Neural cell (in vitro differentiated cells): ENCODE results near the gene METTL15. TPM values are rescaled to one million over a fixed set of nuclear protein-coding genes. Genes with fewer than 3 reads are reported as not detected.

Source experiments
- H2AFZ ChIP-seq: fragments of 200-600, 300-800 bp; sonication (generic), shearing (Covaris generic); 2 replicates; pipeline ENCODE4 v1.6.0; 2014; ENCODE audit warnings: low read depth, mild to moderate bottlenecking, antibody characterized with exemption, low read length, moderate library complexity
- H3F3A ChIP-seq: fragments of 200-600 bp; shearing (Covaris generic); 2 replicates; pipeline ENCODE4 v1.6.1; 2016; ENCODE audit warnings: mild to moderate bottlenecking, moderate library complexity, mixed read lengths, antibody characterized with exemption, low read length; ENCODE audit not compliant: insufficient read depth, poor library complexity, severe bottlenecking
- H3K27ac ChIP-seq: fragments of 200-600, 300-800 bp; sonication (generic), shearing (Covaris generic); 2 replicates; pipeline ENCODE4 v1.5.1; 2014; ENCODE audit warnings: mild to moderate bottlenecking, low read length, moderate library complexity
- H3K27me3 ChIP-seq: fragments of 300-800, 200-600 bp; sonication (generic), shearing (Covaris generic); 2 replicates; pipeline ENCODE4 v1.6.0; 2014; ENCODE audit warnings: mild to moderate bottlenecking, low read depth, low read length, moderate library complexity; ENCODE audit not compliant: insufficient read depth
- H3K36me3 ChIP-seq: fragments of 300-800, 200-600 bp; sonication (generic), shearing (Covaris generic); 2 replicates; pipeline ENCODE4 v1.5.1; 2014; ENCODE audit warnings: mild to moderate bottlenecking, antibody characterized with exemption, low read length, moderate library complexity; ENCODE audit not compliant: insufficient read depth
- H3K4me2 ChIP-seq: fragments of 300-800, 200-600 bp; sonication (generic), shearing (Covaris generic); 2 replicates; pipeline ENCODE4 v1.6.0; 2014; ENCODE audit warnings: mild to moderate bottlenecking, low read length
- H3K4me3 ChIP-seq: fragments of 300-800, 200-600 bp; sonication (generic), shearing (Covaris generic); 2 replicates; pipeline ENCODE4 v1.5.1; 2014; ENCODE audit warnings: mild to moderate bottlenecking, low read length, moderate library complexity
- H3K79me2 ChIP-seq: fragments of 200-600 bp; shearing (Covaris generic); replicated peaks from 2 replicates; pipeline ENCODE4 v1.6.0; 2014; ENCODE audit warnings: mild to moderate bottlenecking, low read length, moderate library complexity; ENCODE audit not compliant: insufficient read depth
- H3K9ac ChIP-seq: fragments of 300-800, 200-600 bp; sonication (generic), shearing (Covaris generic); 2 replicates; pipeline ENCODE4 v1.6.1; 2016; ENCODE audit warnings: mild to moderate bottlenecking, low read length, mixed read lengths
- H3K9me2 ChIP-seq: fragments of 200-600 bp; shearing (Covaris generic); 2 replicates; pipeline ENCODE4 v1.6.1; 2016; ENCODE audit warnings: mild to moderate bottlenecking, low read length, mixed read lengths; ENCODE audit not compliant: insufficient read depth
- H3K9me3 ChIP-seq: fragments of 200-600, 300-800 bp; sonication (generic), shearing (Covaris generic); 2 replicates; pipeline ENCODE4 v1.6.1; 2016; ENCODE audit warnings: mild to moderate bottlenecking, mixed run types, low read length, moderate library complexity, mixed read lengths
- H4K20me1 ChIP-seq: fragments of 200-600 bp; shearing (Covaris generic); 2 replicates; pipeline ENCODE4 v1.6.1; 2016; ENCODE audit warnings: mild to moderate bottlenecking, mixed run types; ENCODE audit not compliant: insufficient read depth
- CTCF ChIP-seq: fragments of 450-650 bp; IDR thresholded peaks from 2 replicates; pipeline ENCODE4 v1.5.1; 2014; ENCODE audit warnings: antibody characterized with exemption, mild to moderate bottlenecking, moderate library complexity; ENCODE audit not compliant: poor library complexity, severe bottlenecking
- EP300 ChIP-seq: fragments of 450-650 bp; conservative IDR thresholded peaks from 2 replicates; pipeline ENCODE4 v1.6.1; 2014; ENCODE audit warnings: antibody characterized with exemption, mild to moderate bottlenecking, moderate library complexity; ENCODE audit not compliant: poor library complexity, severe bottlenecking
- EZH2 ChIP-seq: fragments of 200-600, 300-800 bp; shearing (Covaris generic), sonication (generic); IDR thresholded peaks from 2 replicates; pipeline ENCODE4 v1.6.1; 2014; ENCODE audit warnings: antibody characterized with exemption, low read length, borderline replicate concordance, mild to moderate bottlenecking; ENCODE audit not compliant: insufficient read depth, poor library complexity, severe bottlenecking
- MXI1 ChIP-seq: fragments of 450-650 bp; conservative IDR thresholded peaks from 2 replicates; pipeline ENCODE4 v1.6.1; 2014; ENCODE audit warnings: antibody characterized with exemption, mild to moderate bottlenecking; ENCODE audit not compliant: poor library complexity, severe bottlenecking
- POLR2AphosphoS5 ChIP-seq: IDR thresholded peaks from 2 replicates; pipeline ENCODE4 v1.6.1; 2012
- RAD21 ChIP-seq: fragments of 450-650 bp; conservative IDR thresholded peaks from 2 replicates; pipeline ENCODE4 v1.6.1; 2014; ENCODE audit warnings: antibody characterized with exemption, mild to moderate bottlenecking, moderate library complexity
- REST ChIP-seq: IDR thresholded peaks from 2 replicates; pipeline ENCODE4 v1.6.1; 2012; ENCODE audit warnings: borderline replicate concordance
- SMC3 ChIP-seq: fragments of 450-650 bp; conservative IDR thresholded peaks from 2 replicates; pipeline ENCODE4 v1.6.1; 2014; ENCODE audit warnings: antibody characterized with exemption, mild to moderate bottlenecking, moderate library complexity; ENCODE audit not compliant: poor library complexity
- TAF1 ChIP-seq: IDR thresholded peaks from 2 replicates; pipeline ENCODE4 v1.6.1; 2012; ENCODE audit warnings: low read depth
- polyA plus RNA-seq: library from polyadenylated mRNA; depleted of rRNA; stranded (reverse); fragments of >200 nt; gene quantifications from 2 replicates; pipeline ENCODE4 v1.2.3, GENCODE V29; 2014

Gene METTL15
- polyA plus RNA-seq, 1 donor from 2014 or later, result 6.6 TPM

- no peak for TF ChIP-seq EZH2
- TF ChIP-seq REST, result no peak
- TF ChIP-seq EP300, result no peak
- TF ChIP-seq SMC3, result no peak
- TF ChIP-seq POLR2AphosphoS5, result no peak
- no peak for TF ChIP-seq CTCF
- TF ChIP-seq TAF1, result no peak
- no peak for TF ChIP-seq MXI1
- TF ChIP-seq RAD21, result no peak
- Histone ChIP-seq H4K20me1 (no peaks in the 10 kb centered on the region), H3K4me2 (no peak overlapping the region), H3K9ac (no peak overlapping the region), H3F3A (no peaks in the 10 kb centered on the region), H2AFZ (no peak overlapping the region), H3K9me3 (no peaks in the 10 kb centered on the region), H3K4me3 (no peak overlapping the region), H3K79me2 (peaks cover 6% of the 10 kb centered on the region), H3K36me3 (no peaks in the 10 kb centered on the region), H3K27ac (no peak overlapping the region), H3K27me3 (no peaks in the 10 kb centered on the region), H3K9me2 (no peaks in the 10 kb centered on the region)
These were observed 5.9 kb downstream of the METTL15 start for GRCh38 chr11:28114116-28114515.

GRCh38 chr11:28114731-28115130, 6.5 kb downstream of the METTL15 start:
- peaks cover 6% of the 10 kb centered on the region for H3K79me2 ChIP-seq
- no peak for TF ChIP-seq SMC3
- no peak for TF ChIP-seq POLR2AphosphoS5
- no peak for TF ChIP-seq CTCF
- no peak for TF ChIP-seq RAD21
- no peaks in the 10 kb centered on the region for H3K9me2 ChIP-seq
- no peak overlapping the region for H2AFZ ChIP-seq
- H3K9ac ChIP-seq, result no peak overlapping the region
- no peak overlapping the region for H3K27ac ChIP-seq
- H3K4me2 ChIP-seq, result no peak overlapping the region
- H3K27me3 ChIP-seq, result no peaks in the 10 kb centered on the region
- no peaks in the 10 kb centered on the region for H4K20me1 ChIP-seq
- H3K4me3 ChIP-seq, result no peak overlapping the region
- H3K9me3 ChIP-seq, result no peaks in the 10 kb centered on the region
- no peaks in the 10 kb centered on the region for H3F3A ChIP-seq
- no peaks in the 10 kb centered on the region for H3K36me3 ChIP-seq
